Keratinocyte (primary cell): ENCODE data around the gene TPCN1. TPM values are rescaled to one million over a fixed set of nuclear protein-coding genes. Genes with fewer than 3 reads are reported as not detected.

Experiments
- DNase-seq: peaks from one replicate; pipeline ENCODE4 v3.0.0-alpha.2; 2011; ENCODE audit warnings: low read depth, missing footprints, low spot score
- FAIRE-seq: peaks from 2 replicates; lab custom pipeline; 2011; peaks lifted over from hg19 to GRCh38; lab: Jason Lieb, UNC
- H2AFZ ChIP-seq: 2 replicates; pipeline ENCODE4 v1.6.0; 2012; ENCODE audit warnings: low read length, control low read depth, inconsistent platforms; ENCODE audit not compliant: control insufficient read depth
- H3K27ac ChIP-seq: 2 replicates; pipeline ENCODE4 v1.5.1; 2011; ENCODE audit warnings: low read length; ENCODE audit not compliant: control insufficient read depth, insufficient read depth
- H3K27me3 ChIP-seq: 3 replicates; pipeline ENCODE4 v1.6.0; 2011; ENCODE audit warnings: low read length; ENCODE audit not compliant: control insufficient read depth, insufficient read depth; ENCODE audit errors: extremely low read depth
- H3K36me3 ChIP-seq, 2 experiments: 2 replicates in 1 of 2; 3 replicates in 1 of 2; pipeline ENCODE4 v1.5.1; 2011; ENCODE audit warnings: low read length in 2 of 2, mild to moderate bottlenecking in 1 of 2; ENCODE audit not compliant: control insufficient read depth in 2 of 2, insufficient read depth in 2 of 2; ENCODE audit errors: extremely low read depth in 1 of 2
- H3K4me1 ChIP-seq: 3 replicates; pipeline ENCODE4 v1.5.1; 2011; ENCODE audit warnings: low read length; ENCODE audit not compliant: control insufficient read depth, insufficient read depth; ENCODE audit errors: extremely low read depth
- H3K4me2 ChIP-seq: 3 replicates; pipeline ENCODE4 v1.6.0; 2011; ENCODE audit warnings: low read depth, low read length; ENCODE audit not compliant: control insufficient read depth, insufficient read depth; ENCODE audit errors: extremely low read depth
- H3K4me3 ChIP-seq, 3 experiments: fragments of 200-600 bp in 1 of 3; sonication (generic) in 1 of 3; 2 replicates in 2 of 3; 3 replicates in 1 of 3; pipeline ENCODE4 v1.5.1; 2011 to 2016; ENCODE audit warnings: low read length in 3 of 3, mild to moderate bottlenecking in 3 of 3, control low read depth in 2 of 3, inconsistent platforms in 1 of 3, low read depth in 1 of 3, mixed read lengths in 1 of 3, mixed run types in 1 of 3, moderate library complexity in 1 of 3; ENCODE audit not compliant: control insufficient read depth in 2 of 3, insufficient read depth in 2 of 3; ENCODE audit errors: extremely low read depth in 1 of 3
- H3K79me2 ChIP-seq: 2 replicates; pipeline ENCODE4 v1.6.0; 2012; ENCODE audit warnings: low read length; ENCODE audit not compliant: control insufficient read depth, insufficient read depth
- H3K9ac ChIP-seq: 3 replicates; pipeline ENCODE4 v1.6.0; 2011; ENCODE audit warnings: low read length; ENCODE audit not compliant: control insufficient read depth, insufficient read depth; ENCODE audit errors: extremely low read depth
- H3K9me1 ChIP-seq: 3 replicates; pipeline ENCODE4 v1.6.0; 2011; ENCODE audit warnings: low read length; ENCODE audit not compliant: control insufficient read depth, insufficient read depth; ENCODE audit errors: extremely low read depth
- H3K9me3 ChIP-seq: 2 replicates; pipeline ENCODE4 v1.5.1; 2012; ENCODE audit warnings: low read depth, low read length; ENCODE audit not compliant: control insufficient read depth
- H4K20me1 ChIP-seq: 3 replicates; pipeline ENCODE4 v1.6.0; 2011; ENCODE audit warnings: low read length; ENCODE audit not compliant: control insufficient read depth, insufficient read depth; ENCODE audit errors: extremely low read depth
- CTCF ChIP-seq, 3 experiments: IDR thresholded peaks in 1 of 3; conservative IDR thresholded peaks in 1 of 3; optimal IDR thresholded peaks in 1 of 3; 2 replicates in 2 of 3; 3 replicates in 1 of 3; pipeline versions ENCODE3 to v1.5.1; 2011; ENCODE audit warnings: low read length in 3 of 3, mild to moderate bottlenecking in 3 of 3, moderate library complexity in 2 of 3, control low read depth in 1 of 3, inconsistent platforms in 1 of 3; ENCODE audit not compliant: insufficient read depth in 2 of 3; ENCODE audit errors: extremely low read depth in 1 of 3
- EZH2 ChIP-seq: IDR thresholded peaks from one replicate; pipeline ENCODE4 v1.6.1; 2012; ENCODE audit warnings: inconsistent platforms, mild to moderate bottlenecking, low read length, moderate library complexity
- dilution Hi-C: fragments of 300-500 bp; cut with MboI; formaldehyde crosslinking; loops from one replicate; pipeline ENCODE4 v1.7.0; 2020; ENCODE audit warnings: low sequenced_read_pairs; ENCODE audit not compliant: extremely low pct_ligation_motif_present
- polyA plus RNA-seq, 5 experiments: library from polyadenylated mRNA; depleted of rRNA in 3 of 5; stranded (reverse) in 3 of 5; stranded (forward) in 1 of 5; unstranded in 1 of 5; fragments of >200 nt; gene quantifications; 1 replicate in 1 of 5; 2 replicates in 3 of 5; 3 replicates in 1 of 5; pipeline versions ENCODE4 v1.2.1 to v1.2.3, GENCODE V29; 2011 to 2012; ENCODE audit warnings: missing spikeins in 2 of 5, low read depth in 1 of 5, low replicate concordance in 1 of 5

The TPCN1 gene
- polyA plus RNA-seq, 1 donor (not counting 4 experiments of a cell fraction or from before 2014, with no cell fraction given): 6.8 TPM

GRCh38 chr12:113196990-113197389 is 24.3 kb upstream of the TPCN1 start:
- peaks cover 0 to 3% of the 10 kb centered on the region in 2 experiments for H3K36me3 ChIP-seq
- DNase-seq: no peak
- H3K79me2 ChIP-seq: no peaks in the 10 kb centered on the region
- no peaks in the 10 kb centered on the region for H4K20me1 ChIP-seq
- no peak overlapping the region for H3K9ac ChIP-seq
- H3K9me3 ChIP-seq: no peaks in the 10 kb centered on the region
- peak; percentile 63 to 79 (median 78) for TF ChIP-seq CTCF (optimal IDR thresholded peaks at IDR 0.05 in 1 of 3, IDR thresholded peaks at IDR 0.05 in 1 of 3, conservative IDR thresholded peaks at IDR 0.05 in 1 of 3; ENCODE audit: extremely low read depth in 1 of 3, insufficient read depth in 2 of 3, low read length in 3 of 3)
- no peak for TF ChIP-seq EZH2
- dilution Hi-C loops: no loop called here
- no peak overlapping the region for H3K4me3 ChIP-seq
- FAIRE-seq: no peak
- H3K4me2 ChIP-seq: no peak overlapping the region
- no peak overlapping the region for H3K27ac ChIP-seq
- H2AFZ ChIP-seq: no peak overlapping the region
- no peaks in the 10 kb centered on the region for H3K9me1 ChIP-seq
- no peaks in the 10 kb centered on the region for H3K27me3 ChIP-seq
- peaks cover 6% of the 10 kb centered on the region for H3K4me1 ChIP-seq

GRCh38 chr12:113197518-113198077 is 23.7 kb upstream of the TPCN1 start:
- Histone ChIP-seq H3K9ac (no peak overlapping the region), H3K36me3 (peaks cover 0 to 2% of the 10 kb centered on the region in 2 experiments), H3K9me3 (no peaks in the 10 kb centered on the region), H3K4me1 (peaks cover 6% of the 10 kb centered on the region), H2AFZ (no peak overlapping the region), H4K20me1 (no peaks in the 10 kb centered on the region), H3K4me2 (no peak overlapping the region), H3K79me2 (no peaks in the 10 kb centered on the region), H3K27ac (no peak overlapping the region), H3K9me1 (no peaks in the 10 kb centered on the region), H3K4me3 (no peak overlapping the region), H3K27me3 (no peaks in the 10 kb centered on the region)
- no peak for TF ChIP-seq CTCF (optimal IDR thresholded peaks at IDR 0.05 in 1 of 3, IDR thresholded peaks at IDR 0.05 in 1 of 3, conservative IDR thresholded peaks at IDR 0.05 in 1 of 3; ENCODE audit: extremely low read depth in 1 of 3, insufficient read depth in 2 of 3, low read length in 3 of 3)
- no peak for TF ChIP-seq EZH2
- FAIRE-seq: no peak
- no peak for DNase-seq
- dilution Hi-C loops: no loop called here
